OCI-LY7 (cell line): ENCODE results near the gene GLIS1. TPM values are rescaled to one million over a fixed set of nuclear protein-coding genes. Genes with fewer than 3 reads are reported as not detected.

ENCODE experiments used
- BruUV-seq: library from RNA; stranded (reverse); fragments of 400-500 nt; replicated peaks from 2 replicates; lab custom pipeline; 2021; lab: Mats Ljungman, UMichigan
- CTCF ChIA-PET: fragments of 300-600 bp; sonication (Branson Sonifier 250); formaldehyde crosslinking; loops from one replicate; lab custom pipeline; 2022; ENCODE audit warnings: antibody characterized with exemption; ENCODE audit not compliant: unreplicated experiment; lab: Charles Lee
- POLR2A ChIA-PET: fragments of 300-600 bp; sonication (Branson Sonifier 250); formaldehyde crosslinking; loops from one replicate; lab custom pipeline; 2022; ENCODE audit warnings: antibody characterized with exemption; lab: Charles Lee
- DNase-seq: peaks from one replicate; pipeline ENCODE4 v3.0.0-alpha.2; 2015; ENCODE audit warnings: low spot score
- H2AFZ ChIP-seq: fragments of 200-600 bp; sonication (generic), shearing (Covaris generic); 2 replicates; pipeline ENCODE4 v1.6.1; 2014; ENCODE audit warnings: mild to moderate bottlenecking, antibody characterized with exemption, low read length, moderate library complexity
- H3K27ac ChIP-seq: fragments of 200-600 bp; sonication (generic); 2 replicates; pipeline ENCODE4 v1.5.1; 2014; ENCODE audit warnings: mixed run types, low read depth, mild to moderate bottlenecking, moderate library complexity, low read length, inconsistent platforms; ENCODE audit not compliant: poor library complexity, severe bottlenecking
- H3K36me3 ChIP-seq: fragments of 200-600 bp; sonication (generic); 2 replicates; pipeline ENCODE4 v1.6.1; 2014; ENCODE audit warnings: mild to moderate bottlenecking, antibody characterized with exemption, low read length, moderate library complexity, mixed read lengths; ENCODE audit not compliant: insufficient read depth
- H3K4me1 ChIP-seq: fragments of 200-600 bp; sonication (generic); 2 replicates; pipeline ENCODE4 v1.5.1; 2014; ENCODE audit warnings: mild to moderate bottlenecking, low read length; ENCODE audit not compliant: insufficient read depth, poor library complexity, severe bottlenecking
- H3K4me2 ChIP-seq: fragments of 200-600 bp; sonication (generic); 2 replicates; pipeline ENCODE4 v1.6.1; 2014; ENCODE audit warnings: mild to moderate bottlenecking, low read length
- H3K4me3 ChIP-seq: fragments of 200-600 bp; sonication (generic); 2 replicates; pipeline ENCODE4 v1.5.1; 2014; ENCODE audit warnings: mild to moderate bottlenecking, low read depth, low read length; ENCODE audit not compliant: poor library complexity, severe bottlenecking
- H3K79me2 ChIP-seq: fragments of 200-600 bp; sonication (generic); 2 replicates; pipeline ENCODE4 v1.6.1; 2016; ENCODE audit warnings: low read depth, mild to moderate bottlenecking, low read length, moderate library complexity, mixed read lengths; ENCODE audit not compliant: insufficient read depth
- H3K9me2 ChIP-seq: fragments of 200-600 bp; sonication (generic); 2 replicates; pipeline ENCODE4 v1.6.1; 2016; ENCODE audit warnings: mild to moderate bottlenecking, low read length, mixed read lengths; ENCODE audit not compliant: insufficient read depth
- H3K9me3 ChIP-seq: fragments of 200-600 bp; sonication (generic); 2 replicates; pipeline ENCODE4 v1.6.1; 2014; ENCODE audit warnings: mild to moderate bottlenecking, mixed run types, low read length, mixed read lengths
- H4K20me1 ChIP-seq: fragments of 200-600 bp; sonication (generic); 2 replicates; pipeline ENCODE4 v1.6.1; 2014; ENCODE audit warnings: mild to moderate bottlenecking, antibody characterized with exemption, low read length, moderate library complexity, mixed read lengths; ENCODE audit not compliant: insufficient read depth
- CTCF ChIP-seq: fragments of 200-600 bp; sonication (generic); conservative IDR thresholded peaks from 2 replicates; pipeline ENCODE4 v1.5.1; 2014; ENCODE audit warnings: mild to moderate bottlenecking, antibody characterized with exemption, low read length, moderate library complexity, mixed read lengths
- EZH2phosphoT487 ChIP-seq: fragments of 200-600 bp; sonication (generic); IDR thresholded peaks from 2 replicates; pipeline ENCODE4 v1.6.1; 2018; ENCODE audit warnings: low read depth, borderline replicate concordance, mild to moderate bottlenecking, mixed run types, antibody characterized with exemption, low read length, moderate library complexity, mixed read lengths
- intact Hi-C: fragments of 100-400 bp; cut with micrococcal nuclease; formaldehyde crosslinking; loops from one replicate; pipeline ENCODE4 v1.10.0; 2022; ENCODE audit not compliant: unreplicated experiment
- total RNA-seq, 2 experiments: library from RNA; depleted of rRNA in 1 of 2; stranded (reverse); fragments of >200 nt in 1 of 2; shearing (Covaris generic) in 1 of 2; gene quantifications; 2 replicates each; pipeline ENCODE4 v1.2.3, GENCODE V29; 2014 to 2022

GLIS1 gene
- total RNA-seq, 2 experiments from 2014 or later, result not detected

GRCh38 chr1:53536606-53537005 is 202.4 kb downstream of the GLIS1 start:
- no peaks in the 10 kb centered on the region for H3K79me2 ChIP-seq
- H3K27ac ChIP-seq, result no peak overlapping the region
- no peaks in the 10 kb centered on the region for H3K9me3 ChIP-seq
- H2AFZ ChIP-seq, result no peak overlapping the region
- DNase-seq, result no peak
- CTCF ChIA-PET, result no interaction called here
- no peaks in the 10 kb centered on the region for H3K4me1 ChIP-seq
- no peak overlapping the region for H3K4me3 ChIP-seq
- POLR2A ChIA-PET, result no interaction called here
- no peaks in the 10 kb centered on the region for H3K9me2 ChIP-seq
- intact Hi-C loops, result no loop called here
- no peaks in the 10 kb centered on the region for H4K20me1 ChIP-seq
- BruUV-seq, result no TSS peak
- no peaks in the 10 kb centered on the region for H3K36me3 ChIP-seq
- H3K4me2 ChIP-seq, result no peak overlapping the region
- TF ChIP-seq CTCF (no peak), EZH2phosphoT487 (no peak)

- TF ChIP-seq EZH2phosphoT487 (no peak), CTCF (no peak)
- no TSS peak for BruUV-seq
- intact Hi-C loops, result no loop called here
Measured at GRCh38 chr1:53535846-53536245, 203.1 kb downstream of the GLIS1 start.

GRCh38 chr1:53535226-53535625 is 203.7 kb downstream of the GLIS1 start:
- Histone ChIP-seq H3K27ac (no peak overlapping the region), H3K4me2 (no peak overlapping the region), H3K79me2 (no peaks in the 10 kb centered on the region), H3K9me3 (no peaks in the 10 kb centered on the region), H3K9me2 (no peaks in the 10 kb centered on the region), H3K36me3 (no peaks in the 10 kb centered on the region), H3K4me1 (no peaks in the 10 kb centered on the region), H2AFZ (no peak overlapping the region), H4K20me1 (no peaks in the 10 kb centered on the region), H3K4me3 (no peak overlapping the region)
- intact Hi-C loops, result no loop called here
- TF ChIP-seq CTCF, result no peak
- TF ChIP-seq EZH2phosphoT487, result no peak
- CTCF ChIA-PET, result no interaction called here
- no TSS peak for BruUV-seq
- POLR2A ChIA-PET, result no interaction called here
- no peak for DNase-seq

More at GRCh38 chr1:53535846-53536245, 203.1 kb downstream of the GLIS1 start:
- no peak for DNase-seq
- no peak overlapping the region for H3K4me3 ChIP-seq
- no peak overlapping the region for H3K27ac ChIP-seq
- H3K36me3 ChIP-seq, result no peaks in the 10 kb centered on the region
- H3K4me1 ChIP-seq, result no peaks in the 10 kb centered on the region
- no peaks in the 10 kb centered on the region for H3K9me2 ChIP-seq
- H4K20me1 ChIP-seq, result no peaks in the 10 kb centered on the region
- H3K79me2 ChIP-seq, result no peaks in the 10 kb centered on the region
- CTCF ChIA-PET, result no interaction called here
- no peaks in the 10 kb centered on the region for H3K9me3 ChIP-seq
- H3K4me2 ChIP-seq, result no peak overlapping the region
- H2AFZ ChIP-seq, result no peak overlapping the region
- POLR2A ChIA-PET, result no interaction called here
